ENCODE measurements around the gene CENPE. TPM values are rescaled to one million over a fixed set of nuclear protein-coding genes. Genes with fewer than 3 reads are reported as not detected.
"Not testable (repeated sequence)": the region's sequence is repeated elsewhere in the genome, so short reads cannot be mapped to it uniquely, and the experiment has no call there.

Gene CENPE
- total RNA-seq, 8 experiments from 2014 or later = 2.0 to 20.3 (median 2.9) TPM

DNA sequence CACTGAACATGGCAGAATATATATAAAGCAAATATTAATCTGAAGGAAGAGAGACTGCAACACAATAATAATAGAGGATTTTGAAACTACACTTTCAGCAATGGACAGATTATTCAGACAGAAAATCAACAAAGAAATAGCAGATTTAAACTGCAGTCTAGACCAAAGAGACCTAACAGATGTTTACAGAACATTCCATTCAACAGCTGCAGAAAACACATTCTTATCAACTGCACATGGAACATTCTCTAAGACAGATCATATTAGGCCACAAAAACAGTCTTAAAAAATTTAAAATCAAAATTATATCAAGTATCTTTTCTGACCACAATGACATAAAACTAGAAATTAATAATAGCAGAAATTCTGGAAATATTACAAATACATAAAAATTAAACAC, 27.1 kb downstream of the CENPE start:
- Histone ChIP-seq H3K4me1 (replicated peaks in 1 of 2) (no peaks in the 10 kb centered on the region), H3K27ac (no peak overlapping the region), H3K4me3 (no peak overlapping the region)
- ATAC-seq (replicated peaks in 6 of 8) = no peak
- in situ Hi-C loops (cut with MboI; ENCODE audit: low pct_unique_long_range_greater_than_20kb in 2 of 9, low sequenced_read_pairs in 9 of 9, unreplicated experiment in 9 of 9) = no loop called here

DNA sequence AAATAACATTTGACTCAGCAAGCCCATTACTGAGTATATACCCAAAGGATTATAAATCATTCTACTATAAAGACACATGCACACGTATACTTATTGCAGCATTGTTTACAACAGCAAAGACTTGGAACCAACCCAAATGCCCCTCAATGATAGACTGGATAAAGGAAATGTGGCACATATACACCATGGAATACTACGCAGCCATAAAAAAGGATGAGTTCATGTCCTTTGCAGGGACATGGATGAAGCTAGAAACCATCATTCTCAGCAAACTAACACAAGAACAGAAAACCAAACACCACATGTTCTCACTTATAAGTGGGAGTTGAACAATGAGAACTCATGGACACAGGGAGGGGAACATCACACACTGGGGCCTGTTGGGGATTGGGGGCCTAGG, 28.4 kb downstream of the CENPE start:
- H3K27ac ChIP-seq; H3K4me1 ChIP-seq (replicated peaks in 1 of 2); H3K4me3 ChIP-seq; ATAC-seq (replicated peaks in 6 of 8); in situ Hi-C loops (cut with MboI; ENCODE audit: low pct_unique_long_range_greater_than_20kb in 2 of 9, low sequenced_read_pairs in 9 of 9, unreplicated experiment in 9 of 9): not testable (repeated sequence)
- 83 to 100% (median 94%) methylated on average over 1 of the region's 2 CpGs; no CpG with 5 or more reads in 4 of the 10 experiments for WGBS, 10 experiments

GRCh38 chr4:103168993-103169392, 29.1 kb downstream of the CENPE start:
- in situ Hi-C loops (cut with MboI; ENCODE audit: low pct_unique_long_range_greater_than_20kb in 2 of 9, low sequenced_read_pairs in 9 of 9, unreplicated experiment in 9 of 9) = no loop called here
- H3K4me1 ChIP-seq (replicated peaks in 1 of 2) = no peaks in the 10 kb centered on the region
- H3K27ac ChIP-seq = no peak overlapping the region
- 94 to 100% (median 100%) methylated on average over 1 of the region's 1 CpG for WGBS, 10 experiments
- no peak overlapping the region for H3K4me3 ChIP-seq
- no peak for ATAC-seq (replicated peaks in 6 of 8)

GRCh38 chr4:103162176-103162575, 36.0 kb downstream of the CENPE start:
- Histone ChIP-seq H3K4me1 (replicated peaks in 1 of 2) (no peaks in the 10 kb centered on the region), H3K4me3 (no peak overlapping the region), H3K27ac (no peak overlapping the region)
- in situ Hi-C loops (cut with MboI; ENCODE audit: low pct_unique_long_range_greater_than_20kb in 2 of 9, low sequenced_read_pairs in 9 of 9, unreplicated experiment in 9 of 9) = no loop called here
- ATAC-seq (replicated peaks in 6 of 8) = no peak
- WGBS, 10 experiments = 81 to 100% (median 92%) methylated on average over 2 of the region's 2 CpGs

GRCh38 chr4:103158760-103159159, 39.4 kb downstream of the CENPE start:
- ATAC-seq (replicated peaks in 6 of 8) = no peak
- in situ Hi-C loops (cut with MboI; ENCODE audit: low pct_unique_long_range_greater_than_20kb in 2 of 9, low sequenced_read_pairs in 9 of 9, unreplicated experiment in 9 of 9) = no loop called here
- Histone ChIP-seq H3K27ac (no peak overlapping the region), H3K4me3 (no peak overlapping the region), H3K4me1 (replicated peaks in 1 of 2) (no peaks in the 10 kb centered on the region)
- WGBS, 10 experiments = 75 to 100% (median 95%) methylated on average over 1 to 4 of the region's 4 CpGs

GRCh38 chr4:103156106-103156505, 42.0 kb downstream of the CENPE start:
- in situ Hi-C loops (cut with MboI; ENCODE audit: low pct_unique_long_range_greater_than_20kb in 2 of 9, low sequenced_read_pairs in 9 of 9, unreplicated experiment in 9 of 9) = no loop called here
- Histone ChIP-seq H3K4me1 (replicated peaks in 1 of 2) (no peaks in the 10 kb centered on the region), H3K4me3 (no peak overlapping the region), H3K27ac (no peak overlapping the region)
- ATAC-seq (replicated peaks in 6 of 8) = no peak
- WGBS, 10 experiments = 81 to 100% (median 97%) methylated on average over 1 to 3 of the region's 3 CpGs

- ATAC-seq (replicated peaks in 6 of 8) = no peak
- in situ Hi-C loops (cut with MboI; ENCODE audit: low pct_unique_long_range_greater_than_20kb in 2 of 9, low sequenced_read_pairs in 9 of 9, unreplicated experiment in 9 of 9) = no loop called here
- 91 to 100% (median 99%) methylated on average over 1 to 3 of the region's 3 CpGs for WGBS, 10 experiments
- no peak overlapping the region for H3K27ac ChIP-seq
- H3K4me1 ChIP-seq (replicated peaks in 1 of 2) = no peaks in the 10 kb centered on the region
- H3K4me3 ChIP-seq = no peak overlapping the region
Observed at GRCh38 chr4:103152381-103152780, 45.8 kb downstream of the CENPE start.

DNA sequence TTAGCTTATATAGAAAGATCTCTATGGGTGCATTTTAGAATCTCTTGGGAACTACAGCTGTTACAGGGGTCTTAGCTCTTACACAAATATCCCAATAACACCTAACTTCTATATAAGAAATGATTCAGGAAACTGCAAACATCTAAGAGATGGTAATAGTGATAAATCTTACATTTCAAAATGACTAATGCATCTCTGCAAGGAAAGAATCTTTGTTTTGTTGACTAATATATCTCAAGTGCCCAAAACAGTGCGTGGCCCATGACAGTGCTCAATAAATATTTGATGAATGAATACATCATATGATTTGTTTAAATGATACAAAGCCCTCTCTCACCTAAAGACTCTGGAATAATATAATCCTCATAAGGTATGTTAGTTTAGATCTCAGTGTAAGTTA, 47.5 kb downstream of the CENPE start:
- WGBS, 10 experiments = 14 to 100% (median 82%) methylated on average over 1 of the region's 1 CpG; no CpG with 5 or more reads in 4 of the 10 experiments
- no peak for ATAC-seq (replicated peaks in 6 of 8)

GRCh38 chr4:103144926-103145325, 53.2 kb downstream of the CENPE start:
- WGBS, 10 experiments = 83 to 100% (median 97%) methylated on average over 2 to 4 of the region's 4 CpGs
- no peak overlapping the region for H3K4me3 ChIP-seq
- H3K27ac ChIP-seq = no peak overlapping the region
- no peak for ATAC-seq (replicated peaks in 6 of 8)
- in situ Hi-C loops (cut with MboI; ENCODE audit: low pct_unique_long_range_greater_than_20kb in 2 of 9, low sequenced_read_pairs in 9 of 9, unreplicated experiment in 9 of 9) = no loop called here
- no peaks in the 10 kb centered on the region for H3K4me1 ChIP-seq (replicated peaks in 1 of 2)

More for the DNA sequence above, 47.5 kb downstream of the CENPE start:
- H3K27ac ChIP-seq = no peak overlapping the region
- no peak overlapping the region for H3K4me3 ChIP-seq
- no peaks in the 10 kb centered on the region for H3K4me1 ChIP-seq (replicated peaks in 1 of 2)
- in situ Hi-C loops (cut with MboI; ENCODE audit: low pct_unique_long_range_greater_than_20kb in 2 of 9, low sequenced_read_pairs in 9 of 9, unreplicated experiment in 9 of 9) = no loop called here

GRCh38 chr4:103137446-103137827, 60.7 kb downstream of the CENPE start:
- Histone ChIP-seq H3K4me3 (no peak overlapping the region), H3K27ac (no peak overlapping the region), H3K4me1 (replicated peaks in 1 of 2) (no peaks in the 10 kb centered on the region)
- 0 to 100% (median 60%) methylated on average over 1 of the region's 1 CpG; no CpG with 5 or more reads in 3 of the 10 experiments for WGBS, 10 experiments
- in situ Hi-C loops (cut with MboI; ENCODE audit: low pct_unique_long_range_greater_than_20kb in 2 of 9, low sequenced_read_pairs in 9 of 9, unreplicated experiment in 9 of 9) = no loop called here
- ATAC-seq (replicated peaks in 6 of 8) = no peak

DNA sequence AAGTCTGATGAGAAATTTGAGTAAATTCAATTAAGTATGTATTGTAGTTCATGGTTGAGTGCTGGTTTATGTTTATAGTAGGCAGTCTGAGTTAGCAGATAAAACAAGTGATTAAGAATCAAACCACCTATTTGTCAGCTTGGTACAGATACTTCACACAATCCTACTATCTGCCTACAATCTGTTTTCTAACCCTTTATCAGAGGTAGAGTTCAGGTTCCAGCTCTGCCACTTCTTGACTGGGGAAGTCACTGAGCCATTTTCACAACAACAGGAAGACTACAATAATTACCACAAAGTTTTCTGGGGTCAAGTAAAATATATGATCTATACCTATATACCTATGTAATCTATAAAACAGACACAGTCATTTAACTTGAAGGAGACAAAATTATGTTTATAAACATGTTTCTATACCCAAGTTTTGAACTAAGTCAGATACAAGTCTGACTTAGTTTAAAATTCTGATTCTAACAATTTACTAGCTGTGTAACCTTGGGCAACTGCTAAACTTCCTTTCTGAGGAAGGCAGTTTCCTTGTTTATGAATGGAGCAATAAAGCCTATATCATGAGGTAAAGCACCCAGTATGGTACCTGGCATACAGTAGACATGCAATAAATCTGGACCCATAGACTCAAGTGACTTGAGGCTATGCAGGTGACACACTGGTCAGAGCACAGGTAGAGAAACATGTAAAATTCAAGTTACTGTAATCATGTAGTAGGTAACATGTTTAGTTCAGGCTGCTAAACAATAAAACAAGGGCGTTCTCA, 61.3 kb downstream of the CENPE start:
- in situ Hi-C loops (cut with MboI; ENCODE audit: low pct_unique_long_range_greater_than_20kb in 2 of 9, low sequenced_read_pairs in 9 of 9, unreplicated experiment in 9 of 9) = no loop called here
- no peak overlapping the region for H3K27ac ChIP-seq
- no peak overlapping the region for H3K4me3 ChIP-seq
- WGBS, 10 experiments = 0 to 100% (median 33%) methylated on average over 1 of the region's 1 CpG; no CpG with 5 or more reads in 2 of the 10 experiments
- ATAC-seq (replicated peaks in 6 of 8) = no peak
- no peaks in the 10 kb centered on the region for H3K4me1 ChIP-seq (replicated peaks in 1 of 2)

GRCh38 chr4:103129174-103129573, 69.0 kb downstream of the CENPE start:
- in situ Hi-C loops (cut with MboI; ENCODE audit: low pct_unique_long_range_greater_than_20kb in 2 of 9, low sequenced_read_pairs in 9 of 9, unreplicated experiment in 9 of 9) = no loop called here
- no peak overlapping the region for H3K4me3 ChIP-seq
- ATAC-seq (replicated peaks in 6 of 8) = no peak
- WGBS, 10 experiments = 78 to 100% (median 92%) methylated on average over 1 to 5 of the region's 8 CpGs; no CpG with 5 or more reads in 1 of the 10 experiments
- no peak overlapping the region for H3K27ac ChIP-seq
- H3K4me1 ChIP-seq (replicated peaks in 1 of 2) = no peaks in the 10 kb centered on the region

DNA sequence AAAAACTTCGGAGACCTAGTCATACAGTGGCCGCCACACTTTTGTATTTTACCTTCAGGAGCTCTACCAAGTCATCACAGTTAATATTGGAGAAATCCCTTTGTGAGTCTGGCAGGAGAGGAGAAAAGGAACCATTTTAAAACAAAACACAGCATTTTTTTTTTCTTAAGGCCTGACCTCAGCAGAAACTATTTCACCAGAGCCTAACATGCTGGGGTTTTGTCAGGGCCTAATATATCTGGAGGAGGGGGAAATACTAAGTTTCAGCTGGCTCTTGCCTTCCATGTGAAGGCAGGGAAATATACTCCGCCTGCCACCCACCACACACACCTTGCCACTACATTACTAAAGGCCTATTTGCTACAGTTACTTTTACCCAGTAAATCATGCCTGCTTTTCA, 72.0 kb downstream of the CENPE start:
- H3K4me3 ChIP-seq = no peak overlapping the region
- H3K27ac ChIP-seq = no peak overlapping the region
- WGBS, 10 experiments = 93 to 100% (median 100%) methylated on average over 1 to 3 of the region's 3 CpGs; no CpG with 5 or more reads in 2 of the 10 experiments
- in situ Hi-C loops (cut with MboI; ENCODE audit: low pct_unique_long_range_greater_than_20kb in 2 of 9, low sequenced_read_pairs in 9 of 9, unreplicated experiment in 9 of 9) = no loop called here
- no peaks in the 10 kb centered on the region for H3K4me1 ChIP-seq (replicated peaks in 1 of 2)
- ATAC-seq (replicated peaks in 6 of 8) = no peak

DNA sequence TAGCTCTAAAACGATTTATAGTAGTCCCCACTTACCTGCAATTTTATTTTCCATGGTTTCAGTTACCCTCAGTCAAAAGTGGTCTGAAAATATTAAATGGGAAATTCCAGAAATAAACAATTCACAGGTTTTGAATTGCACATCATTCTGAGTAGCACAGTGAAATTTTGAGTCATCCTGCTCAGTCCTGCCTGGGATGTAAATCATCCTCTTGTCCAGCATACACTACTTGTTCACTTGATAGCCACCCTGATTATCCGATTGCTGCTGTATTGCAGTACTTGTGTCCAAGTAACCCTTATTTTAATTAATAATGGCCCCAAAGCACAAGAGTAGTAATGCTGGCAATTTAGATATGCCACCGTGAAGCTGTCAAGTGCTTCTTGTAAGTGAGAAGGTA, 75.0 kb downstream of the CENPE start:
- Histone ChIP-seq H3K4me3 (no peak overlapping the region), H3K4me1 (replicated peaks in 1 of 2) (no peaks in the 10 kb centered on the region), H3K27ac (no peak overlapping the region)
- WGBS, 10 experiments = 46 to 100% (median 87%) methylated on average over 1 to 3 of the region's 3 CpGs
- peak in 7 of 8 experiments; percentile 47 to 85 (median 69) for ATAC-seq (replicated peaks in 6 of 8)
- in situ Hi-C loops (cut with MboI; ENCODE audit: low pct_unique_long_range_greater_than_20kb in 2 of 9, low sequenced_read_pairs in 9 of 9, unreplicated experiment in 9 of 9) = no loop called here
